CD4-positive, alpha-beta T cell treated with Interleukin-15 for 1 hour (primary cell): Measurements from ENCODE around the gene NPM3.

Experiments
- DNase-seq: peaks from one replicate; pipeline ENCODE4 v3.0.0-alpha.2; 2020

Gene NPM3, protein sequence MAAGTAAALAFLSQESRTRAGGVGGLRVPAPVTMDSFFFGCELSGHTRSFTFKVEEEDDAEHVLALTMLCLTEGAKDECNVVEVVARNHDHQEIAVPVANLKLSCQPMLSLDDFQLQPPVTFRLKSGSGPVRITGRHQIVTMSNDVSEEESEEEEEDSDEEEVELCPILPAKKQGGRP

DNA sequence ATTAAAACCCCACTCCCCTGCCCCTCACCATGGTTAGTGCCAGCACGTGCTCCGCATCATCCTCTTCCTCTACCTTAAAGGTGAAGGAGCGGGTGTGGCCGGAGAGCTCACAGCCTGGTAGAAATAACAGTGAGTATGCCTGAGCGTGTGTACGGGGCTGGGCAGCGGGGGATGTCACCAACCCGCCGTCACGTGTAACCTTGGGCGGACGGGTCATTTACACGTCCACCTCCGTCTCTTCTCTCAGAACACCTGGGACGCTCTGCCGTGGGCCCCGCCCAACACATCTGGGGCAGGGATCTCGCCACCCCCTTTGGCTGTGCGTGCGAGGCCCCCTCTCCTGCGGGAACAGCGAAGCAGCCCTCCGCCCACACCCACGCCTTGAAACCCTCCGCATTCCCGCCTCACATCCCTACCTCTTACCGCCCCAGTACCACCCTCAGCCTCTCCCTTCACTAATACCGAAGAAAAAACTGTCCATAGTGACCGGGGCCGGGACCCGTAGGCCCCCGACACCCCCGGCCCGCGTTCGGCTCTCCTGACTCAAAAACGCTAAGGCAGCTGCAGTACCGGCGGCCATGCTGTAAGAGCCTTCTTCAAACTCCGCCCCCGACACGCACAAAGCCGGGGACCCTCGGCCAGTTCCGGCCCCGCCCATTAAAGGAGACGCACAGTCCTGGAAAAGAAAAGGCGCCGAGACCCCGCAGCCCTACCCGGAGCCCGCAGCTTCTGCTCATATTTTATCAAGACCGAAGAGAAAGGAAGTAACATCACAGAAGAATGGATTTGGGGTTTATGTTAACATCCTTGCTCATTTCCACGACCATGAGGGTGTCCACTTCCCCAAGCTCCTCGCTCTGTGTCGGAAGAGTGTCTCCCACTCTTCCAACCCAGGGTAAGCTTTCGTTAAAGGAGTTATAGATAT is at the start of gene NPM3:
Gene NPM3, minus strand, starts transcription at position 636 of the 925 bp plus-strand sequence. Its CDS starts 56 bp downstream, at position 580.
- DNase-seq: peak; percentile 78

DNA sequence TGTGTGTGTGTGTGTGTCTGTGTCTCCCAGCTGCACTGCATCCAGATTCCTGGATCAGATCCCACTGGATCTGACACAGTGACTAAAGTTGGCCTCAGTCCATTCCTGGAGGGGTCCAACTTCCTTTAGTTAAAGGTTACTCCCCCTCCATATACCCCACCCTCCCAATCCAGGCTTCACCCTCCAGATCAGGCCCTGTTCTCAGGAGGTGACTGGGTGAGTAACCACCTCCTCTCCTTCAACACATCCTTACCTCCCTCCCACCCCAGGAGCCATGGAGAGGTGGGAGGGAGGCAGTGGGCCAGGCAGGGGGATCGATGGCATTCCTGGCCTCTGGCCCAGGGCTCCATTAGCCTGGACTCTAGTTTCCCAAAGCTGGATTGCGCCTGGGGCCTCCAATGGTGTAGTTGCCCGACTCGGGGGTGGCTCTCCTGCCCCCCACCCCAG is 49.1 kb upstream of the NPM3 start:
- no peak for DNase-seq

DNA sequence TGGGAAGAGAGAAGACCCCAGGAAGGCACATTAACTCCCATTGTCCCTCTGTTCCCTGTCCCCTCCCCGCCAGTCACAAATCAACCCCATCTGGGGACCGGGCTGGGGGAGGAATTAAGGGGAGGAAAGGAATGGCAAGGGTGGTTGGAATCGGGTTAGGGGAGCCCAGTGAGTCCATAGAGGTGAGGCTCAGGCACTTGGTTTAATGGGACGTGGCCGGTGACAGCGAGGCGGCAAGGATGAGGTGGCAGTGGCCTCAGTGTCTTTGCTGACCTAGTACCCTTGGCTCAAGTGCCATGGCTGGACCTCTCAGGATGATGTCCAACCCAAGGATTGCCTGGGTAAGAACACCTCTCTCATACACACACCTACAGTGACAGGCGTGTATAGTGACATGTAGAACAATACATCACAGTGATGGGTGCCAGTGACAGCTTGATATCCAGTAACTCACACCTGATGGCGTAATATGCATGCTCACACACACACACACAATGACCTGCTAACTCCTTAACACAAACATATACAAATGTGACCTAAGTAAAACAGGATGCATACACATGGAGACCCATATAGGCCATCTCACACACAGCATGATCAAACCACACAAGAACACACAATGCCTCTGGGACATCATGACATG is 48.0 kb upstream of the NPM3 start:
- DNase-seq: no peak

DNA sequence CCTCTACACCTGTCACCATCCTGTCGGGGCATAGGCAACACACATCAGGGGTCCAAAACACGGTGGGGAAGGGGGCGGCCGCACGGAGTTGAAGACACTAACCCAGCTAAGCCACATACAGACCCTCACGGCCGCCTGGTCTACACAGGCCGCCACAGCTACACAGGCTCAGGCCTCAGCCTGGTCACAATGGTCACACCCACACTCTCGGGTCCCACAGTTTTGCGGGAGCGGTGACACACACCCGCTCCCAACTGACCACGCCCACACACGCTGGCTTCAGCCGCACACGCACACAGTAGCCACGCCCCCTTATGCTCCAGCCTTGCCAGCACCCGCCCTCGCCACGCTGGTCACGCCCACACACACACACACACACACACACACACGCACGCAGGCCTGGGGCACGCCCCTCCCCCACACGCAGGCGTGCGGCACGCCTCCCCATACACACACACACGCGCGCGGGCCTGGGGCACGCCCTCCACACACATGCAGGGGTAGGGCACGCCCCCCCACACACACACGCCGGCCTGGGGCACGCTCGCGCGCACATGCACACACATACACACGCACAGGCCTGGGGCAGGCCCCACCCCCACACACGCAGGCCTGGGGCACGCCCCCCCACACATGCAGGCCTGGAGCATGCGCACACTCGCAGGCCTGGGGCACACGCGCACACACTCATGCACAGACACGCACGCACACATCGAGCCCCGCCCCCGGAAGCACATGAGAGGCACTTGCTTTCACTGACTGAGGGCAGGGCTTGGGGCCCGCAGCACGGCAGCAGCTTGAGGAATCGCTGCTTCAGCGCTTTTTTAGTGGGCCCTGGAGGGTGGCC is 47.3 kb upstream of the NPM3 start:
- peak; percentile 96 for DNase-seq

DNA sequence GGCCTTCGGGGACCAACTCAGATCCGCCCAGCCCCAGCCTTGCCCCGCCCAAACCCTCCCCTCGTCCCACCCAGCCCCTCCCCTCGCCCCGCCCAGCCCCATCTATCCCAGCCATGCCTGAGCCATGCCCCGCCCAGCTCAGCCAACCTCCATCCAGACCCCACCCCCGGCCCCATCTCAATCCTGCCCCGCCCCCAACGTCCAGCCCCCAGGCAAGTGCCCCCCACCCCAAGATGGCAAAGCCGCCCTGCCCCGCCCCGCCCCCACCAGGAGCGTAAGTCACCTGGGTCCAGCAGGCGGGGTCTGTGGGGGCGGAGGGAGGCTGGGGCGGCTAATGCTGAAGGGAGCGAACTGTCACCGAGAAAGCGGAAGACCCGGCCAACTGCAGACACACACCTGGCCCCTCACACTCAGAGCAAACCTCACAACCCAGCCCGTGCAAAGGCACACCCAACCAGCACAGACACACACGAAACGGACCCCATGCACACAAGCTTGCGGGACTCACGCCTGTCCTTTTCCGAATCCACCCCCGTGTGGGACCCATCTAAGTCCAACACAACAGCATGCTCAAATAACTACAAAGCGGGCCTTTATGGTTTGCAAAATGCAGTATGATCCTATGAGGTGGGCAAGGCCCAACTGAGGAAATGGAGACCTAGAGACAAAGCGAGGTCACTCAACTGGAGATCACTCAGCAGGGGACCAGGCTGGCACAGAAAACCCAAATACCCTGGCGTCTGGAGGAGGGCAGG is 46.5 kb upstream of the NPM3 start:
- peak; percentile 88 for DNase-seq

DNA sequence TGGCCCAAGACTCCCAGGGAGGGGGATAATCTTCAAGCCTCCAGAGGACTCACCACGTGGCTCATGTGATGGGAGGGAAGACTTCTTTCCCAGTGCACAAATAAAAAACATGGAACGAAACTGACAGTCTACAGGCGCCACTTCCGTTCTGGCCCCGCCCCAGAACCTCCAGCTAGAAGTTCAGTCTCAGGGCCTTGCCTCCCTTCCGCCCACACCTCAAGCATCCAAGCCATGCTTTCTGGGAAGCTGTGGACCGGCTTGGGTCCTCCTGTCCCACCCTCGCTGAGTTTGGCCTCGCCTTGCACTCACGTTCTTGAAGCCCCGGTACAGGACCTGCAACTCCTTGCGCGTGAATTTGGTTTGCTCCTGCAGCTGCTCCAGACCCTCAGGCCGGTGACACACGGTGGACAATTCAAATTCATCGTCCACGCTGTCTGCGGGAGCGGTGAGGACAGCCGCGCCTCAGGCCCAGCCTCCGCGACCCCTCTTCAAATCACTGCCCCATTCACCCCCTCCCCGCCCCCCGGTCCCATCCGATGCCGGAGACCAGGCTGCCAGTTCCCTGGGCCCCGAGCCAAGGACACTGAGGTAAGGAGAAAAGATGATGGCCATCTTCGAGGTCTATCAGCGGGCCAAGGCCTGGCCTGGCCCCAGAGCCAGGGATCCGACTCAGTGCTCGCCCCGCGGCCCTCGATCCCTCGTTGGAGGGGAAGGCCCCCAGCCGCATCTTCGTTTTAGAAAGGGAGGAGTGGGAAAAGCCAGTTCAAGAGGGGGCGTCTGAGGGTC is 45.7 kb upstream of the NPM3 start:
- DNase-seq: no peak

DNA sequence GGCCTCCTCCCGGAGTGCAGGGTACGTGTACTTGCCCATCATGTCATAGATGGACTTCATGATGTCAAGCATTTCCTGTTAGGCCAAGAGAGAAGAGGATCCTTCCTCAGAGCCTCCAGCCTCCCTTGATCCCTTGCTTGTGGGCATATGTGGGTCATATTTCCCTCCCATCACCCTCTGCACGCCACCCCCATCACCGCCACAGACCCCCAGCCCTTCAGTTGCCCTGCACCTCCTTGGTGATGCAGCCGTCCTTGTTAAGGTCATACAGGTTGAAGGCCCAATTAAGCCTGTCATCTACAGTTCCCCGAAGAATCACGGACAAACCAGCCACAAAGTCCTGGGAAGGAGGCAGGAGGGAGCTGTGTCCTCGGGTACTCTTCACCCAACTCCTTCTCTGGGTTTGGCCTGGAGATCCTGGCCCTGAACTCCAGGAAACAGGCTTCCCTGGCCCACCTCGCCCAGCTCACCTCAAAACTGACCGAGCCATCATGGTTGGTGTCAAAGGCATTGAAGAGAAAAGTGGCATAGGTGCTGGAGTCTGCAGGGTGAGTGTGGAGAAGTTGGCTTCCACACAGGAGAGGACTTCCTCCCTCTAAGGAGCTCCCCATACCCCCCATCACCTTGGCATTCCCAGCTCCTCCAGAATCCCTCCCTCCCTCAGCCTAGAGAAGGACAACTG is 44.8 kb upstream of the NPM3 start:
- no peak for DNase-seq

DNA sequence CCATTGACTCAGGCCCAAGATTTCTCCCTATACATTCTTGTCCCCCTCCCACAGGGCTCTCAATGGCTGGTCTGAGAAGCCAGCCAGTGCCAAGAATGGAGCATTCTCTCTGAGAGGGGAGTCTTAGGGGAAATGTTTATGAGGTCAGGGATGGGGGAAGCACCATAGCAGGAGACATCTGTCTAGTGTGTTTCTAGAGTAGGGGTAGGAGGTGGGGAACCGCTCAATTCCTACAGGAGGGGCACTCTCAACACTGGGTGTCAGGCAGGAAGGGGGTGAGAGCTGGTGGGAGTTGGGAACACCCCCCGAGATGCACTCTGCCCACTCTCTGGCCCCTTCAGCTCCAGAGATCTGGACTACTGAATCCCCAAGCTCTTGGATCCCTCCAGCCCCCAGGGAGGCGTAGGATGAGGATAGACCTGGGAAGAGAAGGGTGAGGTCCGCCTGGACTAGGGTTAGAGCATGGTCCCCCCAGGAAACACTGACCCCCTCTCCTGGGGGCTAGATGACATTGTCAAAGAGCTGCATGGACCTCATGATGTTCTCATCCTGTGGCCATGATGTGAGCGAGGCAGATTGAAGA is 43.7 kb upstream of the NPM3 start:
- no peak for DNase-seq

DNA sequence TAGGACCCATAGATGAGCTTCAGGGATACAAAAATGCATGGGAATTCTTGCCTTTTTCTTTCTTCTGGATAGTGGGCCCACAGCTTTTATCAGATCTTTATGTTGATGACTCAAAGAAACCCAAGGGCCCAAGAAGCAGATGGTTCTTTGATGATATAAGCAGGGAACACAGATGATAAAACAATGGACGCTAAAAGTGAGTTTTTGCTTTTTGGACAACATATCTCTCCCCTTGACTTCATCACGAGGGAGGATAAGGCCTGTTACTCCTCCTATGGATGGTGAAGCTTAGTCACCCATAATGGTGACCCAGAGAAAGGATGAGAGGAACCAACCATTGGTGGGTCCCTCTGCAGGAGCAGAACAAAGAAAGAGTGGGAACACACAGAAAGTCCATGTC is 41.5 kb upstream of the NPM3 start:
- no peak for DNase-seq

DNA sequence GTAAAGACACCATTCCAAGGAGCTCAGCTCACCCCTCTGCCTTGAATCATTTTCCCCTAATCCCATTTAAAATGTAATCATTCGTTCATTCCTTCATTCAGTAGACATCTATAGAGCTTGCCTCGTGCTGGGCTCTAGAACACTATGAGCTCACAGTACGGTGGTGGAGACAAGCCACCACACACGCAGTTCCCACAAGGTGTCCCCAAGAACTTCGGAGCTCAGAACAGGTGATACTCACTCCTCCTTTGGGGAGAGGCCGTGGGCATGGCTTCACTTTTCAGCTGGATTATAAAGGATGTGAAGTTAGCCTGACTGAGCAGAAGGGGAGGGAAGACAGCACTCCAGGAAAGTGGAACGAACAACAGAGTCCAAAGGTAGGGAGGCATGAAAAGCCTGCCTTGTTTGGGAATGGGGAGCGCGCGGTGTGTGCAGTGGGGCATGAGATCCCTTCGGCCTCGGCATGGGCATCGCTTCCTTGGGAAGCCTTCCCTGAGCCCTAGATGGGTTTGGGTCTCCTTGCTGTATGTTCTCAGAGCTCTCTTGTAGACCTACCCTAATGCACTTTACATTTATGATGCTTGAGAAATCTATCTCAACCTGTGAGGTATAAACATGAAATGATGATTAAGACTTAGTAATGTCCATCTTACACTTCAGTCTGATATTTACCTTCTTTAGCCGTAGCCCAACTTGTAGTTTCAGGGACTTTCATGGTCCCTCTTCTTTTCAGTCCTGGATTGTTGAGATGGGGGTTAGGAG is 35.8 kb upstream of the NPM3 start:
- DNase-seq: no peak

DNA sequence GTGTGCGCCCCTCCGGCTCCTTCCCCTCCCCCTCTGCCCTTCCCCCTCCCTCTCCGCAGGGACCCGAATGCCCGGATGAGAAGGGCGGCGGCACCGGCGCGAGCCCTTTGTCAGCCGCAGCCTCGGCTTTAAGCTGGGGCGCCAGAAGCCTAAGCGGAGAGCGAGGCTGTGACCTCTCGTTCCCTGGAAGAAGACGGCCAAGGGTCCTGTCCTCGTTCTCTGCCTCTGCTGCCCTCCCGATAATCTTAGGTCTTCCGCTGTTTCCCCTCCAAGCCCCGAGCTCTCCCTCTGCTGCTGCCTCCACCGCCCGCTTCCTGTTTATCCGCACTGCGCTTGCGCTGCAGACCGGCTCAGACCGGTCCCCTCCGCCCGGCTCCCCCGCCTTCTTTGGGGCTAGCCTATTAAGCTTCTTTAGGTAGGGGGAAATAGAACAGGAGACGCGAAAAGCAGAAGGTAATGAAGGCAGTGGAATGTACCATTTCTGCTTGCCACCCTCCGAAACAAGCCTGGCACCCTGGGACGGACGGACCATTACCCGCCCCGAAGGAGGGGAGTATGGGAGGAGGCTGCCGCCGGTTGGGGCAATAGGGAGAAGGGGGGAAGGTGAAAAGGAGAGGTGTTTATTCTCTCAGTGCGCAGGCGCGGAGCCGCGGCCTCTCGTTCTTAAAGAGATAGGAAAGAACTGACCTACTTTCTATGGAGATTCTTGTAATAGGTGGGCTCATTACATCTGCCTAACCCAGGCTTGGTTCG is 35.0 kb upstream of the NPM3 start, which contains the start of gene OGA:
Gene OGA, minus strand, starts transcription at position 326 of the 753 bp plus-strand sequence. CDS start 422 bp downstream, outside the sequence.
- DNase-seq: peak; percentile 100

DNA sequence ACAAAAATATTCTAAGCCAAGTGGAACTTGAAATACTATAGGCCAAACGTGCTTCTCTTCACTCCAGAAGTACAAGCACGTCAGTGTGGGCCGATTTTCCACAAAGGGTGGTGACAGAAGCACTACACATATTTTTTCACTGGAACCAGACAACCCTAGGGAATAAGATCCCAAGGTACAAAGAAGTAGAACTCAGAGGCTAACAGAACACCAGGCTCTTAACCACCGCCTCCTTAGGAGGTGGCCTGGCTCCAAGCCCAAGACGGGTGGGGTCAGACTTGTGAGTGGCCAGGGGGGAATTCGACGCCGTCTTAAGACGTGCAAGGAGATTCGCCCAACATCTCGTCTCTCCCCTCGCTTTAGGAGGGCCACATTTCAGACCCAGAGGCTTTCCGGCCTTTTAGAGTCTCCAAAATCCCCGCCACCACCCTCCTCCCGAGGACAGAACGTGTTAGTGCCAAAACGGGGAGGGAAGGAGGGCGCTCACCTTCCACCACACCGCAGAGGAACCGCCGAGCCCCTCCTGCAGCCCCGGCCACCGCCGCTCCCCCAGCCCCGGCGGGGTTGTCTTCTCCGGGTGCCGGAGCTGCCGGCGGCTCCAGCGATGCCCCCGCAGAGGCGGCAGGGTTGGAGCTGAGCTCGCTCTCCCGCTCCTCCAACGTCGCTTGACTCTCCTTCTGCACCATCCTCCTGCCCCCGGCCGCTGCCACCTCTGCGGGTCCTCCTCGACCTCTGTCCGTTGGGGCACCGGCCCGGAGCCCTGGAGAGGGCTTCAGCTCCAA is 34.3 kb upstream of the NPM3 start:
- no peak for DNase-seq

DNA sequence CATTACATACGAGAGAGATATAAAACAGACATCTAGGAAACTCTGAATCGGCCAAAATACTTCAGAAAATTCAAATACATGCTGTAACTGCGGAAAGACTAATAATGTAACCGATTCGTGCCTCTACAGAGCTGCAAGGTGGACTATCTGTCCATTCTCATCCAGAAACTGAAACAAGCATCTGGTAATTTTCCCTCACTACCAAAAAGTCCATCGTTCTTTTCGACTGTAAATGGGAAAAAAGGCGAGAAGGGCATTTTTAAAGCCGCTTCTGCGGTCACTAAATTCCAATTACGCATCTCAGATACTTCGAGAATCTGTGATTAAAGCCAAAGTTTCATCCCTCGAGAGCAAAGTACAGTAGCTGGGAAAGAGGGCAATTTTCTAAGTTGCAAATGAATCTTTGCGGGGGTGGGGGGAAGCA is 33.7 kb upstream of the NPM3 start:
- no peak for DNase-seq

DNA sequence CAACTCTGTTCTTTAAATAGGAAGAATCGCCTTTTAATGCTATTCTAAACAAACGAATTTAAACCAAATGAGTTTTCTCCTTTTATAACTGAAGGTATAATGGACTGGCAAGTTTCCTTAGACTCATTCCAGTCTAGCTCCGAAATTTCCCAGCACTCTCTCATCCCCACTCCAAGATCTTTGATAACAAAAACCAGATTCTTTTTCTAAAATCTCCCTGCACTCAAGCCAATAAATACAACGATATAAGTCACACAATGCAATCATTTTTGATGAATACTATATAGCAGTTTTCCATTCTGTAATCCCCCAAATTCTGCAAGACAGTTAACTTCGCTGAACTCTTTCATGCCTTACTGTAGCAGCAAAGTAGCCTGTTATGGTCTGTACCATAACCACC is 33.1 kb upstream of the NPM3 start:
- DNase-seq: no peak

DNA sequence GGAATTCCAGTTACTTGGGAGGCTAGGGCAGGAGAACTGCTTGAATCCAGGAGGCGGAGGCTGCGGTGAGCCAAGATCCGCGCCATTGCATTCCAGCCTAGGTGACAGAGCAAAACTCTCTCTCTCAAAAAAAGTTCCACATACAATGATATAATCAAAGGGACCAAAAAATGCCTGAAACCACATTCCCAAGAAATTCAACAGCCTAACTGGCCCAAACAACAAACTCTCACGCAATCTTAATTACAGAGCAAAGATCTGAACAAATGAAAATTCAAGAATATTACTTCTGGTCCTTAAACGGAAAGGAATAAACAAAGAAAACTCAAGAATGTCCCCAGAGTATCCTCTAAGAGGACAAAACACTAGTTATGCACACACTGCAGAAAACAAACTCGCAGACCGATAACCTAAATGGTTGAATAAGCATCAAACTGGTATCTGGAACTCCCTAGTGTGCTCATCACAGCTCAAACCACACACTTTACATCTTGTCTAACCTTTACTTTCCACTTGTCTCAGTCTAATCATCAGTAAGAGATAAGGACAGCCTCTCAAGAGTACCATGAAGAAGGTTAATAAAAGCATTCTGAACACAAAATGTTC is 31.3 kb upstream of the NPM3 start:
- no peak for DNase-seq

DNA sequence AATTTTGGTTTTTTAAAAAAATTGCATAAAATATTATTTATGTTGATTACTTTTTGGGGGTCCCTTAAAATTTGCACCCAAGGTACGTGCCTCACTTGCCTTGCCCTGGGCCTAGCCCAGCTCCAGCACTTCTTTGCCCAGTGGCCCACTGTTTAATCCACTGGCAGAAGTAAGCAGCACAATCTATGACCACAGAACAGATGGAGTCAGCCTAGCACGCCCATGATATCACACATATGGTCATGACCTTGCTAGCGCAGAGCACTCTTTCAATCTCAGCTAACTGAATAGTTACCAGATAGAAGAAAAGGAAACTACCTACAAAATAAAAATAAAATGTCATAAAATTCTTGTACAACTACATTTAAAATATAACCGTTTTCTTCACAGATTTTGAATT is 29.4 kb upstream of the NPM3 start:
- DNase-seq: no peak

DNA sequence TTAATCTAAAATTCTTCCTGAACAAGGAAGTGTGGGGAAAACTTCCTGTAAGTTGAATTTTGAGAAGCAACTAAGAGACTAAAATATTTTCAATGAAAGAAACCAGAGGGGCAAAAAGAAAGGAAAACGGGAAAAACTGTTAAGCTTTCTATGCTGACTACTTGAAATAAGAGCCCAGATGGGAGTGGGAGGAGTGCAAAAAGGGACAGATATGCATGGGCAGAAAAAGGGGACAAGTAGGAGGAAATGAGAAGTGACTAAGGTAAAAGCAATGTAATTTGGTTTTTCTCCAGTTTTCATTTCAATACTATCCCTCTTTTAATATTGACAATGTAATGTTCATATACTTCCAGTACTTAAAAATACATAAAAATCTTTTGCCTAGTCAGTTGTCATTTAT is 23.9 kb upstream of the NPM3 start:
- DNase-seq: no peak
